ENCODE data around the gene FOXRED2.
A peak's percentile ranks its signal among the peaks of the same experiment; 100 is the strongest.
"Not testable (repeated sequence)": the region's sequence is repeated elsewhere in the genome, so short reads cannot be mapped to it uniquely, and the experiment has no call there.

FOXRED2 gene

DNA sequence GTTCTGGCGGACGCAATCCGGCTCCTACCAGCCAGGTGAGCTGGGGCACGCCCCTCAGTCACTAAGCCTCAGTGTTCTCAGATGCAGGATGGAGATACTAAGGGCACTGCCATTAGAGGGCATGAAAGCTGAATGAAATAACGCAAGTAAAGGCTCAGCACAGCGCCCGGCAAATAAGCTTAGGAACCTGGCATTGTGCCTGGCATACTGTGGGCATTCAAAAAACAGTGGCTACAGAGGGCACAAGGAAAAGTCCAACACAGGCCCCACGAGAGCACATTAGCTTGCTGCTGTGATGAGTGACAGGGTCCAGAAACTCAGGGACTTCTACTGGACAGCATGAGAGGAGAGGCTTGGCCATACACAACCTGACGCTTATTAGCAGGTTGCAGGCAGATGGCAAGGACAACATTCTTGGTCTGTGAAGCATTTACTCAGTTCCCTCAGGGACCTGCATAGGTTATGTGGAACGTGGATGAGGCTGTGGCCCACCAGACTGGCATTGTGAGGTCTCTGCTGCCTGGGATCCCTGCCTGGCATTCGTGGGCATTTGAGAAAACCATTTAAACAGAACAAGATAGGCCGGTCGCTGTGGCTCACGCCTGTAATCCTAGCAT is 37.6 kb downstream of the FOXRED2 start:
- DNase-seq (ENCODE audit: low spot score): no peak

DNA sequence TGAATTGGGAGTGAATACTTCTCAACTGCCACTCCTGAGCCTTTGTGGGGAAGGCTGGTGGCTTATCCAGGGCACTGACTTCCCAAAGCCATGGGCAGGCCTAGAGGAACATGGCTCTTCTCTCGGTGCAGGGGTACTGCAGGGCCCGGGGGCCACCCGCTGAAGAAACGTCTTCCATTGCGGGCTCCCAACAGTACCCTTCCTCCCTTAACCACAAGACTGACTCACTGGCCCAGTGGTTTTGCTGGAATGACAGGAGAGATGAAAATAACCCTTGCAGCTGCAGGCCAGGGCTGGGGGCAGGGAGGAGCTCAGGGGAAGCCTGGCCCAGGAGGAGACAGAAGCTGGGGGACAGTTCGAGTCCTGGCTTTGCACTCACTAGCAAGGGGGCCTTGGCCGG is 38.9 kb downstream of the FOXRED2 start:
- peak; percentile 88 for DNase-seq (ENCODE audit: low spot score)

GRCh38 chr22:36467042-36467810 is 39.6 kb downstream of the FOXRED2 start:
- peak; percentile 50 for DNase-seq (ENCODE audit: low spot score)

DNA sequence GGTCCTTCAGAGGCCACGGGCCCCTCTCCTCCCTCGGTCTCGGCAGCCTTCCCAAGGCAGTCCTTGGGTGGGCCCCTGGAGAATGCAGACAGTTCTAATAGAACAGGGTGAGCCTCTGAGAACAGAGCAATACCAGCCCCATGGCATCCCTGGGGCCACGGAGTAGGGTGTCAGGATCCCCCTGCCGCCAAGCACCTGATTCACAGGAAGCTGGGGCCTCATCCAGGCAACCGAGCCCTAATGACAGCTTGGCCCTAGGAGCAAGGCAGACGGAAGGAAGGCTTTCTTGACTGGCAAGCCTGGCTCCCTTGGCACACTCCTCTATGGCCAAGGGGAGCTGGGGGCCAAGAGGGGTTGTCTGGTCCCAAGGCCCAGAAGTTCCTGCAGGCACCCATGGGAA is 40.6 kb downstream of the FOXRED2 start:
- no peak for DNase-seq (ENCODE audit: low spot score)

DNA sequence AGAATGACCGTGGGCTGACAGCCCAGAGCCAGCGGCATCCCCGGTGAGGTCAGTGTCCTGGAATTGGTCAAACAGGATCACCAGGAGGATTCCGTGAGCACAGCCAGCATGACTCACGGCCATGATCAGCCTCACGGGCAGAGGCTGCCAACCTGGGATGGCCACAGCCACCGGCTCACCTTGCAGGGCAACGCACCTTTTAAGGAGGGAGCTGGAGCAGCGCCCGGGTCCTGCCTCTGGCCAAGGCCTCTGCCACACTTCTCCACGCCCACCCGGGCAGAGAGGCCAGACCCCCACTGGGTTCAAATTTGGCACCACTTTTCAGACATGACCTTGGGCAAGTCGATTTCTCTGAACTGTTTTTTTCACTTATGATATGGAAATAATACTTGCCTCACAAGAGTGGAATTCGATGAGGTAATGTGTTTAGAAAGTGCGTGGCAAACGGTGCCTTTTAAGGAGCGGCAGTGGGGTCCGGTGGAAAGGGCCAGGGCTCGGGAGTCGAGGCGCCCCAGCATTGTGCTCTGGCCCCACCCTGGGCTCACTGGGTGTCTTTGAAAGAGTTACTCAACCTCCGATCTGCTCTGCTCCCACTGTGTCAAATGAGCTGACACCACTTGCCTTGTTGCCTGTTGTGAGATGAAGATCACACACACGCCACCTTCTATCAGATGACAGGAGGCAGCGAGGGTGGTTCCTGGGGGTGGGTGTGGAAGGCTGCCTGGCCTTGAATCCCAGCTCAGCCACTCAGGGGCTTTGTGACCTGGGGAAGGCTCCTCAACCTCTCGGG is 41.4 kb downstream of the FOXRED2 start:
- DNase-seq (ENCODE audit: low spot score): peak; percentile 90

DNA sequence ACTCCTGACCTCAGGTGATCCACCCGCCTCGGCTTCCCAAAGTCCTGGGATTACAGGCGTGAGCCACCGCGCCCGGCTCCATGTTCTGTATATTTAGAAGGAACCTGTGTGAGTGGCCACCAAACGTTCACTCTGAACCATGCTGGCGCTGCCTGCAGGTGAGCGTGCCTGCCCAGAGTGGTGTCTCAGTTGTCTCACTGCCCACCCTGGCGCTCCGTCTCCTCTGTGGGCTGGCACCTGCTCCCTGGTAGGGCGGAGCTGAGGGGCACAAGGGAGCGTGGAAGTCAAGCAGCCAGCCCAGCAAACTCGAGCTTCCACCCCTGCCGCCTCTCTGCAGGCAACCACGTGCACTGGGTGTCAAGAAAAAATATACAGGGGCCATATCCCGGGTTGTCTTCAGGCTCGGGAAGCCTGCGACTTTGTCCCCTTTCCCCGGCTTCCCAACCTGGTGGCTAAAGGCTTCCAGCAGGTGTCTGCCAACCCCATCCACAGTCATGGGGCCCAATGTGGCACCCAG is 42.1 kb downstream of the FOXRED2 start:
- no peak for DNase-seq (ENCODE audit: low spot score)

DNA sequence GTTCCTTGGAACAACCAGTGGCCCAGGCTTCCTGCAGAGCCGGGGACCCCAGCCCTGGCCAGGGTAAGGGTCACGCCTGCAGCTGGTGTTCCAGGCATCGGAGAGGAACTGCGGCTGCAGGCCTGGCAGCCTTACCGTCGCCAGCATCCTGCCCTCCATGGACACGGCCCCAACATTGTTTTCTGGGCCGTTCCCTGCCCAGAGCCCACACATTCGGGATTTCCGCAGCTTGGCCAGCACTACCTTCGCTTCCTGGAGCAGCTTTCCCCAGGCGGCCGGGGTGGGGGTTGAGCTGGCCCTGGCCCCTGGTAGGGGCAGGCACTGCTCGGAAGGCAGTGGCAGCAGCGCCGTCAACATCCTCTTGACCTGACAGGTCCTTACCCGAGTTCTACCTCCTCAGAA is 43.1 kb downstream of the FOXRED2 start:
- no peak for DNase-seq (ENCODE audit: low spot score)

DNA sequence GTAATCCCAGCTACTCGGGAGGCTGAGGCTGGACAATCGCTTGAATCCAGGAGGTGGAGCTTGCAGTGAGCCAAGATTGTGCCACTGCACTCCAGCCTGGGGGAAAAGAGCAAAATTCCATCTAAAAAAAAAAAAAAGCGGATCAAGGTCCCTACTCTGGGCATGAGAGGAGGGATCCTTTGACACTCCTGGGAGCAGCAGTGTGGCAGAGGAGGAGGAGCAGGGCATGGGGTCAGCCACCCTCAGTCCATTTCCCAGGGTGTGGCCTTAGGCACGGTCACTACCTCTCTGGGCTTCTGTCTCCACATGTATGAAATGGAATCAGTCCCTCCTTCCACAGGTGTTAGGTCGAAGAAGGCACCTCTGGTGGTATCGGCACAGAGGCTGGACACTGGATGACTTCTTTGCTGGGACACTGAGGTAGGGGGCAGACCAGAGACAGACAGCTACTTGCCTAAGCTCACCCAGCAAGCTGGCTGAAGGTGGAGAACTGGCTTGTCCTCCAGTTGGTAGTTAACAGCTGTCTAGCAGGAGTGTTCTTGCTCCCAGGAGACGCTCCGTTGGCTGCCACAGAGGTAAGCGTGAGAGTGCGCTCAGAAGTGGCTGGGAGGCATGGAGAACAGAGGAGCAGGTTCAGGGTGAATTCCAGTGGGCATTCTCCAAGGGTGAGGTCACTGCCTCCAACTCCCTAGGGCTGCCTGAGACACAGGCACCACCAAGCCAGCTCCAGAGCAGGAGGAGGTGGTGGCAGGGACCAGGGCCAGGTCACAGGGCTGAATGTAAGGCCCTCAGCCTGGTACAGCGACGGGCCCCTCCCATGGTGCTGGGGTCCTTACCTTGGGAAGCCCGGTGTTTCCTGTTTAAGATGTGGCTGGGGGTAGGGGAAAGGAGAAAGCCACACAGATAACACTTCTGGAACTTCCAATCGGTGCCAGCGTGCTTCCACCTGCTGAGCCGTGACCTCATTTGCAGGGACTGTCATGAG is 44.9 kb downstream of the FOXRED2 start:
- DNase-seq (ENCODE audit: low spot score): peak; percentile 63

DNA sequence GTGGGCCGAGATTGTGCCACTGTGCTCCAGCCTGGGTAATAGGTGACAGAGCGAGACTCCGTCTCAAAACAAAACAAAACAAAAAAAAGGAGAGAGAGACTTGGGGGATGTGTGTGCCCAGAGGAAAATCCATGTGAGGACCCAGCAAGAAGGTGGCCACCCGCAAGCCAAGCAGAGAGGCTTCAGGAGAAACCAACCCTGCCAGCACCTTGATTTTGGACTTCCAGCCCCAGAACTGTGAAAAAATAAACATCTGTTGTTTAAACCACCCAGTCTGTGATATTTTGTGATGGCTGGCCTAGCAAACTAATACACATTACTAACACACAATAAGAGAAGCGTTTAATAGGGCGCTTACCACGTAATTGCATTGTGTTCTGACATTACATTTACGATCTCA is 46.6 kb downstream of the FOXRED2 start:
- no peak for DNase-seq (ENCODE audit: low spot score)

DNA sequence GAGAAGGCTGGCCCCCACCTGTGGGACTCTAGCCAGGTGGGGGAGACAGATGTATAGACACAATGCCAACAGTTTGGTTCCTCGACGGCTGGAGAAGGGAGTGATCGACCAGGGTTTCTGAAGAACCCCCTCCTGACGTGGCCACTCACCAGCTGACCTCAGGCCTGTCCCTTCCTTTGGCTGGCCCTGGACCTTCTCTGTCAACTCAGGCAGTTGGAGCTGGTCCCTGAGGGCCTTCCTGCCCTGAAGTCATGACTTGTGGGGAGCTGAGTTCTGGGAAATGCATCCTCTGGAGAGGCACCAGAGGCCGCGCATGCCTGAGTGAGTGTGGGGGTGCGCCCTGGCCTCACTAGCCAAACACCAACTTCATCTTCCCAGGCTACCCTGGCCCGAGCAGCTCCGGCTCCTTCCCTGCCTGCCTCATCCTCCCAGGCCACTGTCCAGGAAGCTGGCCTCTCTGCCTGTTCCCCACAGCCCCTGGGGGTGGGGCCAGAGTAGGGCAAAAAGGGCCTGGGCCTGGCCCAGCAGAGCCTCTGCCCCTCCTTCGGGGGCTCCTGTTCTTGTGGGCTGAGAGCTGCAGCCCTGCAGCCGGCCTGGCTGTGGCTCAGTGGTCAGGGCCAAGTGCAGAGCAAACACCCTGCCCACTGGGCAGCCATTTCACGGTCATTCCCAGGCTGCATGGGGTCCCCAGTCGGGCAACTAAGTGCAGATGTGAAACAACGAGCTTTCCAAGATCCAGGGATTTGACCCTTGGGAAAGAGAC is 49.0 kb downstream of the FOXRED2 start:
- DNase-seq (ENCODE audit: low spot score): peak; percentile 85

DNA sequence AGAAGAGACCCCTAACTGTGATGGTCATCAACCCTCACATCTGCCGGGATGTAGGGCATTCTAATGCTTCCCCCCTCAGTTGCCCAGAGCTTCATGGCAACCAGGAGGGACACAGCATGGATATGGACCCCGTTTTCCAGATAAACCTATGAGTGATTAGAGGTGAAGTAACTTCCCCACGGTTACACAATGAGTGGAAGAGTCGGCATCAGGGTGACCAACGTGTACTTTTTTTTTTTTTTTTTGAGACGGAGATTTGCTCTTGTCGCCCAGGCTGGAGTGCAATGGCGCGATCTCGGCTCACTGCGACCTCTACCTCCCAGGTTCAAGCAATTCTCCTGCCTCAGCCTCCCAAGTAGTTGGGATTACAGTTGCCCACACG is 50.4 kb downstream of the FOXRED2 start:
- DNase-seq (ENCODE audit: low spot score): no peak

- DNase-seq (ENCODE audit: low spot score): no peak
Measured at GRCh38 chr22:36455571-36456463, 51.0 kb downstream of the FOXRED2 start.

GRCh38 chr22:36454916-36455570 is 51.8 kb downstream of the FOXRED2 start:
- peak; percentile 91 for DNase-seq (ENCODE audit: low spot score)

GRCh38 chr22:36453855-36454378 is 52.9 kb downstream of the FOXRED2 start:
- no peak for DNase-seq (ENCODE audit: low spot score)

DNA sequence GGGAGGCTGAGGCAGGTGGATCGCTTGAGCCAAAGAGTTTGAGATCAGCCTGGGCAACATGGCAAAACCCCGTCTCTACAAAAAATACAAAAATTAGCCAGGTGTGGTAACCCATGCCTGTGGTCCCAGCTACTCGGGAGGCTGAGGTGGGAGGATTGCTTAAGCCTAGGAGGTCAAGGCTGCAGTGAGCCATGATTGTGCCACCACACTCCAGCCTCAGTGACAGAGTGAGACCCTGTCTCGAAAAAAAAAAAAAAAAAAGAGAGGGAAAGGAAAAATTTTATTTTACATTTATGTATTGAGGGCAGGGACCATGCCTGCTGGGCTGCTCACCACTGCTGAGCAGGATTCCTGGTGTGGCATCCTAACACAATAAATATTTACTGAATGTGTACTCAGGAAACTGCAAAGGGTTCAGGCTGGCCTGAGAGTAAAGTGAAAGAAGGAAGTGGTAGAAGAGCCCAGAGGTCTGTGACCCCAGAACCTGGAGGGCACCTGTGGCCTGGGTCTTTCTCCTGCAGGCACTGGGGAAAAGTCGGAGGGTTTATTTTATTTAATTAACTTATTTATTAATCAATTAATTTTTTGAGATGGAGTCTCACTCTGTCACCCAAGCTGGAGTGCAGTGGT is 53.7 kb downstream of the FOXRED2 start:
- DNase-seq (ENCODE audit: low spot score): not testable (repeated sequence)

DNA sequence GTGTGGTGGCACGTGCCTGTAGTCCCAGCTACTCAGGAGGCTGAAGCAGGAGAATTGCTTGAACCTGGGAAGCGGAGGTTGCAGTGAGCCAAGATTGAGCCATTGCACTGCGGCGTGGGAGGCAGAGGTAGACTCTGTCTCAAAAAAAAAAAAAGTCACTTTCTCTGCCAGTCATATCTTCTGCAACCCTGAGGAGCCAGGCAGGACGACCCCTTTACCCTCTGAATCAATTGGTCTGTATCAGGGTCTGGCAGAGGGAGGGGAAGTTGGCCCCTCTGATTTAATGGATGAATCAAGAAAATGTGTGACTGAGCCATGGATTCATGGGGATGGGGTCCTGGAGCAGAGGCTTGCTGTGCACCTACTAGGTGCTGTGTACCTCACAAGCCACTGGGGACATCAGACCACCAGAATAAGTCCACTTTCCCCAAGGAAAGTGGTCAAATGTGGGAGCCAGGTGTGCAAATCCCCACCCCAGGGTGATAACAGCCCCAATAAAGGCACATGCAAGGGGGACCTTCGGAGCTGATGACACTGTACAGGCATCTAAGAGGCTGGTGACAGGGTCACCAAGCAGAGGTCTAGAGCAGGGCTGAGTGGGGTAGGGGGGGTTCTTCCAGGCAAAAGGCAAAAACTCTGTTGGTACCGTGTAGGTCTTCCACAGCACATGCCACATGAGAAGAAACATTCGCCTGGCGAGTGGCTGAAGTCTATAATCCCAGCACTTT is 54.4 kb downstream of the FOXRED2 start:
- no peak for DNase-seq (ENCODE audit: low spot score)

- not testable (repeated sequence) for DNase-seq (ENCODE audit: low spot score)
Measured at GRCh38 chr22:36450923-36451322, 55.9 kb downstream of the FOXRED2 start.
